GM10266 (cell line): ENCODE results near the gene ANKRD39.

ENCODE experiments used
- DNase-seq: peaks from one replicate; pipeline ENCODE4 v3.0.0; 2012; ENCODE audit errors: extremely low spot score
- TF ChIP-seq, protein P1 (sequence below): IDR thresholded peaks from 2 replicates; pipeline ENCODE4 v1.5.1; 2012; ENCODE audit warnings: mild to moderate bottlenecking, low read depth; ENCODE audit not compliant: control insufficient read depth, insufficient read depth; ENCODE audit errors: missing control alignments

The ANKRD39 gene

GRCh38 chr2:96815326-96816126 lies 42.3 kb downstream of the ANKRD39 start:
- TF ChIP-seq, protein P1, sequence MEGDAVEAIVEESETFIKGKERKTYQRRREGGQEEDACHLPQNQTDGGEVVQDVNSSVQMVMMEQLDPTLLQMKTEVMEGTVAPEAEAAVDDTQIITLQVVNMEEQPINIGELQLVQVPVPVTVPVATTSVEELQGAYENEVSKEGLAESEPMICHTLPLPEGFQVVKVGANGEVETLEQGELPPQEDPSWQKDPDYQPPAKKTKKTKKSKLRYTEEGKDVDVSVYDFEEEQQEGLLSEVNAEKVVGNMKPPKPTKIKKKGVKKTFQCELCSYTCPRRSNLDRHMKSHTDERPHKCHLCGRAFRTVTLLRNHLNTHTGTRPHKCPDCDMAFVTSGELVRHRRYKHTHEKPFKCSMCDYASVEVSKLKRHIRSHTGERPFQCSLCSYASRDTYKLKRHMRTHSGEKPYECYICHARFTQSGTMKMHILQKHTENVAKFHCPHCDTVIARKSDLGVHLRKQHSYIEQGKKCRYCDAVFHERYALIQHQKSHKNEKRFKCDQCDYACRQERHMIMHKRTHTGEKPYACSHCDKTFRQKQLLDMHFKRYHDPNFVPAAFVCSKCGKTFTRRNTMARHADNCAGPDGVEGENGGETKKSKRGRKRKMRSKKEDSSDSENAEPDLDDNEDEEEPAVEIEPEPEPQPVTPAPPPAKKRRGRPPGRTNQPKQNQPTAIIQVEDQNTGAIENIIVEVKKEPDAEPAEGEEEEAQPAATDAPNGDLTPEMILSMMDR = no peak
- peak; percentile 70 for DNase-seq

GRCh38 chr2:96813656-96814055 lies 44.2 kb downstream of the ANKRD39 start:
- TF ChIP-seq, protein P1 = no peak

GRCh38 chr2:96811917-96812316 lies 45.9 kb downstream of the ANKRD39 start:
- no peak for DNase-seq
- TF ChIP-seq, protein P1 = no peak

More at GRCh38 chr2:96813656-96814055, 44.2 kb downstream of the ANKRD39 start:
- no peak for DNase-seq

GRCh38 chr2:96810783-96811192 lies 47.0 kb downstream of the ANKRD39 start:
- TF ChIP-seq, protein P1 = no peak
- DNase-seq = no peak

GRCh38 chr2:96809951-96810782 lies 47.6 kb downstream of the ANKRD39 start:
- TF ChIP-seq, protein P1 = no peak
- no peak for DNase-seq

- TF ChIP-seq, protein P1 = no peak
Observed at GRCh38 chr2:96809216-96809882, 48.5 kb downstream of the ANKRD39 start.

More at GRCh38 chr2:96809216-96809882, 48.5 kb downstream of the ANKRD39 start:
- DNase-seq = no peak
